Naive thymus-derived CD4-positive, alpha-beta T cell (primary cell): Measurements from ENCODE around the gene SAMMSON. TPM values are rescaled to one million over a fixed set of nuclear protein-coding genes. Genes with fewer than 3 reads are reported as not detected.

Experiments used
- ATAC-seq: fragments of 150-1000 bp; cut with Tn5 transposase; 2 replicates; pipeline ENCODE4 v1.10.0; 2021; ENCODE audit warnings: mild to moderate bottlenecking, moderate library complexity
- CTCF ChIA-PET: fragments of 350-600 bp; sonication (Branson Sonifier 250); formaldehyde crosslinking; loops from one replicate; lab custom pipeline; 2021; ENCODE audit warnings: antibody characterized with exemption; lab: Charles Lee
- POLR2A ChIA-PET: fragments of 350-600 bp; sonication (Branson Sonifier 250); formaldehyde crosslinking; loops from one replicate; lab custom pipeline; 2021; ENCODE audit warnings: antibody characterized with exemption, inconsistent platforms; lab: Charles Lee
- DNase-seq, 9 donors: peaks; one replicate each; pipeline versions ENCODE4 v3.0.0 to v3.0.0-alpha.2; 2020 to 2022; ENCODE audit warnings: mixed read lengths in 1 of 9
- H3K27ac ChIP-seq: one replicate; pipeline ENCODE4 v1.7.0; 2013; ENCODE audit warnings: mild to moderate bottlenecking, low read depth, low read length, moderate library complexity
- H3K27me3 ChIP-seq, 2 donors: one replicate each; pipeline ENCODE4 v1.7.0; 2013; ENCODE audit warnings: low read length in 2 of 2, mild to moderate bottlenecking in 2 of 2, moderate library complexity in 2 of 2; ENCODE audit not compliant: control insufficient read depth in 2 of 2, insufficient read depth in 2 of 2
- H3K36me3 ChIP-seq, 3 experiments: 1 replicate in 2 of 3; 2 replicates in 1 of 3; pipeline ENCODE4 v1.7.0; 2013; ENCODE audit warnings: low read length in 3 of 3, mild to moderate bottlenecking in 3 of 3, moderate library complexity in 1 of 3; ENCODE audit not compliant: insufficient read depth in 3 of 3, control insufficient read depth in 2 of 3
- H3K4me1 ChIP-seq, 2 donors: one replicate each; pipeline ENCODE4 v1.7.0; 2013; ENCODE audit warnings: low read length in 2 of 2, mild to moderate bottlenecking in 2 of 2, moderate library complexity in 1 of 2; ENCODE audit not compliant: control insufficient read depth in 2 of 2, insufficient read depth in 2 of 2
- H3K4me3 ChIP-seq: 2 replicates; pipeline ENCODE4 v1.7.0; 2013; ENCODE audit warnings: mild to moderate bottlenecking, low read length
- H3K9me3 ChIP-seq, 3 experiments: 1 replicate in 2 of 3; 2 replicates in 1 of 3; pipeline ENCODE4 v1.7.0; 2013; ENCODE audit warnings: low read length in 3 of 3; ENCODE audit not compliant: control insufficient read depth in 2 of 3
- H3K27ac Mint-ChIP-seq, 9 donors: one replicate each; pipeline ENCODE4 v1.8.0; 2020 to 2022; ENCODE audit warnings: mixed read lengths in 9 of 9, mild to moderate bottlenecking in 8 of 9, moderate library complexity in 5 of 9, inconsistent platforms in 2 of 9
- H3K27me3 Mint-ChIP-seq, 5 donors: one replicate each; pipeline ENCODE4 v1.8.0; 2021 to 2022; ENCODE audit warnings: mixed read lengths in 5 of 5, mild to moderate bottlenecking in 1 of 5
- H3K36me3 Mint-ChIP-seq, 5 donors: one replicate each; pipeline ENCODE4 v1.8.0; 2020 to 2022; ENCODE audit warnings: mixed read lengths in 5 of 5, mild to moderate bottlenecking in 3 of 5, inconsistent platforms in 1 of 5
- H3K4me1 Mint-ChIP-seq, 7 donors: one replicate each; pipeline ENCODE4 v1.8.0; 2020 to 2022; ENCODE audit warnings: mixed read lengths in 7 of 7, mild to moderate bottlenecking in 3 of 7, inconsistent platforms in 1 of 7
- H3K4me3 Mint-ChIP-seq, 10 donors: one replicate each; pipeline ENCODE4 v1.8.0; 2020 to 2022; ENCODE audit warnings: mild to moderate bottlenecking in 10 of 10, mixed read lengths in 10 of 10, moderate library complexity in 6 of 10, inconsistent platforms in 2 of 10
- H3K9me3 Mint-ChIP-seq, 11 donors: one replicate each; pipeline ENCODE4 v1.8.0; 2020 to 2022; ENCODE audit warnings: mixed read lengths in 11 of 11, mild to moderate bottlenecking in 4 of 11, inconsistent platforms in 1 of 11, moderate library complexity in 1 of 11
- intact Hi-C, 2 donors: fragments of 100-400 bp; cut with micrococcal nuclease; formaldehyde crosslinking; loops; one replicate each; pipeline ENCODE4 v1.15.1; 2023
- polyA plus RNA-seq, 2 donors: library from polyadenylated mRNA; unstranded; fragments of 300-500 nt; fragmentation: Illumina TruSeq; gene quantifications; one replicate each; pipeline ENCODE4 v1.2.3, GENCODE V29; 2021
- total RNA-seq, 6 experiments: library from RNA in 5 of 6; stranded (reverse) in 5 of 6; gene quantifications; 1 replicate in 5 of 6; 2 replicates in 1 of 6; pipeline ENCODE4 v1.2.3 and lab custom pipeline; 2021 to 2026

Gene SAMMSON
- total and polyA plus RNA-seq, 7 experiments from 2014 or later, result not detected

DNA sequence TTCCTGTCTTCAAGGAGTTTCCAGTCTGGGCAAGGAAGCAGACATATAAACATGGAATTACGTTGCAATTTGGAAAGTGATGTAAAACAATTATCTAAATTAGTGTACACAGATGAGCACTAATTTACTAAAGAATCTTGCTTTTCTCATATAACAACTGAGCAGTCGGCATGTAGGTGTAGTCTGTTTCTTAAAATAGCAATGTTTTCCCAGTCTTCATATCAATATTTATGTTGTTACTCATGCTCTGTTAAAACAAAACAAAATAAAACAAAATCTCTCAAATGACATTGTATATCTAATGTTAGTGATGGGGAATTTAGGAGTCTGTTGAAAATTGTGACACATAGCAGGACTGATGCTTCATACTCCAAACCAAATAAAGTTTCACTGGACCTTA lies 75.6 kb downstream of the SAMMSON start:
- H3K27me3 ChIP-seq, result peaks cover 0 to 8% of the 10 kb centered on the region in 2 donors
- Mint-ChIP-seq H3K9me3 (peaks cover 0 to 1% (median 0%) of the 10 kb centered on the region in 11 donors), H3K4me1 (no peaks in the 10 kb centered on the region), H3K27ac (no peak overlapping the region), H3K36me3 (no peaks in the 10 kb centered on the region), H3K4me3 (no peak overlapping the region), H3K27me3 (peaks cover 27 to 46% (median 40%) of the 10 kb centered on the region in 5 donors)
- CTCF ChIA-PET, result no interaction called here
- no peak overlapping the region for H3K27ac ChIP-seq
- no peaks in the 10 kb centered on the region for H3K4me1 ChIP-seq
- DNase-seq (no peak), ATAC-seq (no peak)
- H3K4me3 ChIP-seq, result no peak overlapping the region
- intact Hi-C loops, result no loop called here
- H3K9me3 ChIP-seq, result no peaks in the 10 kb centered on the region
- POLR2A ChIA-PET, result no interaction called here
- no peaks in the 10 kb centered on the region for H3K36me3 ChIP-seq

DNA sequence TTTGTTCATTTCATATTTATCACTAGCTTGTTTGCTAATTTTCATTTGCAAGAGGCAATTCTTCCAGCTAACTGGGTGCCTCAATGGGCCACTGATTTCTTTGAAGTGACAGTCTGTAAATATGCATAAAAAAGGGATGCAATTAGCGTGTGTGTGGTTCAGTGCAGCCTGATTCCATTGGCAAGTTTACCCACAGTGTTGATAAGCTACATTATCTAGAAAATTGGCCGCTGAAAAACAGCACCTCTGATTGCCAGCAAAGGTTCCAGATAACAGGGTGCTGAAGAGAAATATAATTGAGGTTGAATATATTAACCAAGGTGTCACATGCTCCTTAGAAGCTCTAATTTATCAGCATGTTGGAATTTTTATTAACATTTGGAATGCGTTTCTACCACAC lies 76.9 kb downstream of the SAMMSON start:
- H3K36me3 ChIP-seq, result no peaks in the 10 kb centered on the region
- H3K4me3 ChIP-seq, result no peak overlapping the region
- POLR2A ChIA-PET, result no interaction called here
- H3K9me3 ChIP-seq, result no peaks in the 10 kb centered on the region
- ATAC-seq (no peak), DNase-seq (no peak)
- peaks cover 0 to 8% of the 10 kb centered on the region in 2 donors for H3K27me3 ChIP-seq
- Mint-ChIP-seq H3K4me1 (no peaks in the 10 kb centered on the region), H3K9me3 (peaks cover 0 to 1% (median 0%) of the 10 kb centered on the region in 11 donors), H3K27me3 (peaks cover 21 to 54% (median 41%) of the 10 kb centered on the region in 5 donors), H3K36me3 (no peaks in the 10 kb centered on the region), H3K27ac (no peak overlapping the region), H3K4me3 (no peak overlapping the region)
- H3K4me1 ChIP-seq, result no peaks in the 10 kb centered on the region
- intact Hi-C loops, result no loop called here
- no peak overlapping the region for H3K27ac ChIP-seq
- CTCF ChIA-PET, result no interaction called here

DNA sequence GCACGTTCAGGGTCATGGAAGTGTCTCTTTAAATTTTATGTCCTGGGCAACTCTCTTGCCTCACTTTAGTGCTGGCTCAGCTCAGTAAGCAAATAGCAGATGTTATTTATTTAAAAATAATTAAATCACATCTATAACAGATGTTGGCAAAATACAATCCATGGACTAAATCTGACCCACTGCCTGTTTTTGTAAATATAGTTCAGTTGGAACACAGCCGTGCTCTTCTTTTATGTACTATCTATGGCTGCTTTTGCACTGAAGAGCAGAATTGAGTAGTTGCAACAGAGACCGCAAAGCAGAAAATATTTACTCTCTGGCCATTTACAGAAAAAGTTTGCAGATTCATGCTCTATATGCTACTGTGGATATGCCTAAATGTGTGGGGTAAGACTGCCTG lies 79.2 kb downstream of the SAMMSON start:
- Mint-ChIP-seq H3K4me1 (no peaks in the 10 kb centered on the region), H3K27me3 (peaks cover 8 to 42% (median 39%) of the 10 kb centered on the region in 5 donors), H3K9me3 (peaks cover 0 to 2% (median 0%) of the 10 kb centered on the region in 11 donors), H3K4me3 (no peak overlapping the region), H3K27ac (no peak overlapping the region), H3K36me3 (no peaks in the 10 kb centered on the region)
- Histone ChIP-seq H3K27me3 (no peaks in the 10 kb centered on the region), H3K9me3 (no peaks in the 10 kb centered on the region), H3K36me3 (no peaks in the 10 kb centered on the region), H3K4me3 (no peak overlapping the region), H3K27ac (no peak overlapping the region), H3K4me1 (no peaks in the 10 kb centered on the region)
- POLR2A ChIA-PET, result no interaction called here
- CTCF ChIA-PET, result no interaction called here
- intact Hi-C loops, result no loop called here
- DNase-seq (no peak), ATAC-seq (no peak)

DNA sequence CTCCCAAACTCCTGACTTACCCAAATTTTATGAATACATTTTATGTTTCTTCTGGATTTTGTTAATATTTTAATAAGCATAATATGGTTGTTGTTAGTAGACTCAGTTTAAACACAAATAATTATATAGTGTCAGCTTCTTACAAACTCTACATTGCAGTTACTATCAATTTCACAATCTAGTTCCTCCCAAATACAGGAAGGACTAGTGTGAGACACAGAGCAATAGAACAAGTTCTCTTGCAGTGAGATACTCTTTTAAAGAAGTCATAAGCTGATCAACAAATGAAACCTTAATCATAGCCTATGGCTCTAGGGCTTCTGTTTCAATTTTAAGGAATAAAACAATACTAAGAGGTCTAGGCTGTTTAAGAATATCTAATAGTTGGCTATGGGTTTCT lies 86.1 kb downstream of the SAMMSON start:
- DNase-seq, result no peak
- Mint-ChIP-seq H3K4me1 (no peaks in the 10 kb centered on the region), H3K4me3 (no peak overlapping the region), H3K9me3 (peaks cover 0 to 2% (median 0%) of the 10 kb centered on the region in 11 donors), H3K36me3 (no peaks in the 10 kb centered on the region), H3K27ac (no peak overlapping the region), H3K27me3 (peaks cover 0 to 35% (median 27%) of the 10 kb centered on the region in 5 donors)
- Histone ChIP-seq H3K4me3 (no peak overlapping the region), H3K4me1 (no peaks in the 10 kb centered on the region), H3K36me3 (no peaks in the 10 kb centered on the region), H3K9me3 (no peaks in the 10 kb centered on the region), H3K27me3 (no peaks in the 10 kb centered on the region), H3K27ac (no peak overlapping the region)
- POLR2A ChIA-PET, result no interaction called here
- intact Hi-C loops, result no loop called here
- peak; percentile 24 for ATAC-seq
- CTCF ChIA-PET, result no interaction called here

DNA sequence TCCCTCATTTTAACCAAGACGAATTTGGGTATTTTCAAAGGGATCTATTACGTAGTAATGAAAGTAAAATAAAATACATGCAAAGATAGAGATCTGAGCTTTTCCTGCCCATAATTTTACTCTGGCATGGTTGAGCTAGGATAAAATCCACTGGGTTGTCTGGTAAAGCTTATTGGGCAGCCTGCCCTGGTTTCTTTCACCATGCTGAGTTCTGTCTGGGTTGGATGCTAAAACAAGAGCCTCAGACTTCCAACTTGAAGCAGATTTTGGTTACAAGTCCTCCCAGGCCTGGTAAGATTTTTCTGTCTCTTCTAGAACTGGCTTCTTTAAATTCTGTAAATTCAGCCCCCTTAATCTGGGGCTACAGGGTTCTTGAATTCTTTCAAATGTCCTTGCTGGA lies 86.8 kb downstream of the SAMMSON start:
- Histone ChIP-seq H3K27me3 (no peaks in the 10 kb centered on the region), H3K4me3 (no peak overlapping the region), H3K36me3 (no peaks in the 10 kb centered on the region), H3K9me3 (no peaks in the 10 kb centered on the region), H3K27ac (no peak overlapping the region), H3K4me1 (no peaks in the 10 kb centered on the region)
- no peak overlapping the region for H3K4me3 Mint-ChIP-seq
- POLR2A ChIA-PET, result no interaction called here
- no peak overlapping the region for H3K27ac Mint-ChIP-seq
- CTCF ChIA-PET, result no interaction called here
- H3K36me3 Mint-ChIP-seq, result no peaks in the 10 kb centered on the region
- H3K4me1 Mint-ChIP-seq, result no peaks in the 10 kb centered on the region
- ATAC-seq, result no peak
- no peak for DNase-seq
- H3K27me3 Mint-ChIP-seq, result peaks cover 0 to 30% (median 19%) of the 10 kb centered on the region in 5 donors
- peaks cover 0 to 1% (median 0%) of the 10 kb centered on the region in 11 donors for H3K9me3 Mint-ChIP-seq
- intact Hi-C loops, result no loop called here

DNA sequence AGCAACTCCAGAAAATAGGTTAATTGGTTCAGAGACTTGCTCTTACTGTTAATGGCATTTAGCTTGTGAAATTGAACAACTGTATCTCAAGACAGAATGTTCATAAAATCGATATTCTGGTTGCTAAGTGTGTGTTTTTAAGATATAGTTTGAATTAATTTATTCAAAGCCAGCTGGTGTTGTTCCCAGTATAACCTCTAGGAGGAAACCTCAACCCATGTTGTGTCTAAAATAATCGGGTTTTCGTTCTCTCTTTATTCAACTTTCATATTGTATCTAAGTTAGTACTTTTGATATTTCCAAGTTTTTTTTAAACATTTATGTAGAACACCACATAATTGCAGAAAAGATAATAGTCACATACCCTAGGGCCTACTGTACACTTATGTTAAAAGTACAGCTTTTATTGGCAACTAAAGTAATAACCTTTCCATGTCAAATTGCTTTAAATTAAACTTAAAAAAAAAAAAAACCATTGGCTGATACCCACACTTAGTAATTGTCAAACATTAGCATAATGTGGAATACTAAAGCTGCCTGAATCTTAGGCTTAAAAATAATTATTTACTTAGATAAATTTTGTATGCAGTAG lies 90.9 kb downstream of the SAMMSON start:
- no peak overlapping the region for H3K4me3 ChIP-seq
- H3K36me3 Mint-ChIP-seq, result no peaks in the 10 kb centered on the region
- CTCF ChIA-PET, result no interaction called here
- no peak overlapping the region for H3K27ac ChIP-seq
- intact Hi-C loops, result loop anchor here in 1 of 2 donors (10.0 kb wide), 1 partner anchor 1494 kb away; the partner anchor contains the start of gene FOXP1
- H3K9me3 ChIP-seq, result no peaks in the 10 kb centered on the region
- peaks cover 4 to 23% (median 9%) of the 10 kb centered on the region in 5 donors for H3K27me3 Mint-ChIP-seq
- H3K9me3 Mint-ChIP-seq, result peaks cover 0 to 1% (median 0%) of the 10 kb centered on the region in 11 donors
- no peaks in the 10 kb centered on the region for H3K27me3 ChIP-seq
- H3K36me3 ChIP-seq, result no peaks in the 10 kb centered on the region
- no peaks in the 10 kb centered on the region for H3K4me1 ChIP-seq
- no peak for ATAC-seq
- H3K27ac Mint-ChIP-seq, result no peak overlapping the region
- no peaks in the 10 kb centered on the region for H3K4me1 Mint-ChIP-seq
- H3K4me3 Mint-ChIP-seq, result no peak overlapping the region
- peak in 2 of 9 donors; percentile 2 to 4 for DNase-seq
- POLR2A ChIA-PET, result no interaction called here

DNA sequence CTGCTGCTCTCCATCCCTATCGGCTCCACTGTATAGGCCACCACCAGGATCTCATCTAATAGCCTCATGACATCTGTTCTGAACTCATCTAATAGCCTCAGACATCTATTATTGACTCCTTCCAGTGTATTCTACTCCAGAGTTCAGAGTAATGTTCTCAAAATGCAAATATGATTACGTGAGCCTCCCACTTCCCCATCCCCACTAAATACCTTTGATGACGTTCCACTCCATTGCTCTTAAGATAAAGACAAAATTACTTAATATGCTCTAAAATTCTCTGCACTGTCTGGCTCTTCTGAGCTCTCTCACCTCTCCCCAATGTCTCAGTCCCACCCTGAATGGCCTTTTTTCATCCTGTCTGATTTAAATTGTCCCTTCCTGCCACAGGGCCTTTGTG lies 94.7 kb downstream of the SAMMSON start:
- intact Hi-C loops, result loop anchor here in 1 of 2 donors (10.0 kb wide), 1 partner anchor 1491 kb away; the partner anchor contains the start of gene FOXP1

More for the DNA sequence above, 94.7 kb downstream of the SAMMSON start:
- H3K36me3 Mint-ChIP-seq, result no peaks in the 10 kb centered on the region
- DNase-seq, result no peak
- no peak for ATAC-seq
- POLR2A ChIA-PET, result no interaction called here
- H3K4me1 Mint-ChIP-seq, result no peaks in the 10 kb centered on the region
- Histone ChIP-seq H3K36me3 (no peaks in the 10 kb centered on the region), H3K27ac (no peak overlapping the region), H3K4me1 (no peaks in the 10 kb centered on the region), H3K9me3 (no peaks in the 10 kb centered on the region), H3K4me3 (no peak overlapping the region), H3K27me3 (no peaks in the 10 kb centered on the region)
- CTCF ChIA-PET, result no interaction called here
- H3K27me3 Mint-ChIP-seq, result peaks cover under 1 to 17% (median 6%) of the 10 kb centered on the region in 5 donors
- no peak overlapping the region for H3K4me3 Mint-ChIP-seq
- peaks cover 0 to 1% (median 0%) of the 10 kb centered on the region in 11 donors for H3K9me3 Mint-ChIP-seq
- H3K27ac Mint-ChIP-seq, result no peak overlapping the region
